HCT116 (cell line): Measurements from ENCODE around the gene TENM4. TPM values are rescaled to one million over a fixed set of nuclear protein-coding genes. Genes with fewer than 3 reads are reported as not detected.

Experiments used
- ATAC-seq: fragments of 200-7000 bp; cut with Tn5 transposase; 2 replicates; pipeline ENCODE4 v1.9.1; 2020; ENCODE audit warnings: mild to moderate bottlenecking, moderate library complexity
- BruUV-seq: library from RNA; stranded (reverse); fragments of 400-500 nt; replicated peaks from 2 replicates; lab custom pipeline; 2021; lab: Mats Ljungman, UMichigan
- CTCF ChIA-PET: fragments of 300-600 bp; sonication (Branson Sonifier 250); formaldehyde crosslinking; loops from one replicate; lab custom pipeline; 2021; ENCODE audit warnings: antibody characterized with exemption; lab: Charles Lee
- POLR2A ChIA-PET: fragments of 300-600, 350-600 bp; sonication (Branson Sonifier 250); formaldehyde crosslinking; loops from one replicate; lab custom pipeline; 2021; ENCODE audit warnings: antibody characterized with exemption; lab: Charles Lee
- RAD21 ChIA-PET, 2 experiments: fragments of 300-600 bp; sonication (Branson Sonifier 250); formaldehyde crosslinking; loops; one replicate each; lab custom pipeline; 2023; ENCODE audit warnings: low total read pairs in 2 of 2; ENCODE audit not compliant: uncharacterized antibody in 2 of 2, unreplicated experiment in 2 of 2, low non-redundant PET in 1 of 2; lab: Charles Lee
- DNase-seq: peaks from one replicate; pipeline ENCODE4 v3.0.0-alpha.2; 2010; ENCODE audit warnings: low read depth, low spot score
- H2AFZ ChIP-seq: fragments of 200-600 bp; shearing (Covaris generic), sonication (generic); 2 replicates; pipeline ENCODE4 v1.6.1; 2017; ENCODE audit warnings: low read depth, mixed run types, mixed read lengths, antibody characterized with exemption, low read length; ENCODE audit not compliant: poor library complexity, severe bottlenecking
- H3K27ac ChIP-seq: 2 replicates; pipeline ENCODE4 v1.5.1; 2012; ENCODE audit warnings: low read depth, low read length
- H3K27me3 ChIP-seq: fragments of 200-600 bp; sonication (generic); 2 replicates; pipeline ENCODE4 v1.6.1; 2016; ENCODE audit warnings: mixed run types, low read length, mixed read lengths; ENCODE audit not compliant: insufficient read depth
- H3K36me3 ChIP-seq, 2 experiments: fragments of 200-500 bp in 1 of 2; fragments of 200-600 bp in 1 of 2; sonication (Bioruptor generic) in 1 of 2; sonication (generic) in 1 of 2; 2 replicates each; pipeline versions ENCODE4 v1.5.1 to v1.6.1; 2014 to 2016; ENCODE audit warnings: low read length in 2 of 2, inconsistent platforms in 1 of 2, mixed read lengths in 1 of 2, mixed run types in 1 of 2; ENCODE audit not compliant: insufficient read depth in 2 of 2, control insufficient read depth in 1 of 2
- H3K4me1 ChIP-seq, 2 experiments: fragments of 200-600 bp in 1 of 2; sonication (generic) in 1 of 2; 2 replicates each; pipeline versions ENCODE4 v1.5.1 to v1.6.1; 2012 to 2017; ENCODE audit warnings: low read length in 2 of 2, inconsistent platforms in 1 of 2, mild to moderate bottlenecking in 1 of 2, mixed read lengths in 1 of 2, mixed run types in 1 of 2, moderate library complexity in 1 of 2; ENCODE audit not compliant: insufficient read depth in 2 of 2, control insufficient read depth in 1 of 2
- H3K4me2 ChIP-seq: fragments of 200-600 bp; sonication (generic); 2 replicates; pipeline ENCODE4 v1.6.1; 2017; ENCODE audit warnings: mixed run types, low read length, mixed read lengths
- H3K4me3 ChIP-seq, 2 experiments: fragments of 200-600 bp in 1 of 2; sonication (generic) in 1 of 2; replicated peaks in 1 of 2; 2 replicates each; pipeline ENCODE4 v1.5.1; 2011 to 2016; ENCODE audit warnings: low read length in 2 of 2, control low read depth in 1 of 2, low read depth in 1 of 2, mild to moderate bottlenecking in 1 of 2, mixed read lengths in 1 of 2, mixed run types in 1 of 2
- H3K79me2 ChIP-seq: fragments of 200-600 bp; sonication (generic); 2 replicates; pipeline ENCODE4 v1.6.1; 2017; ENCODE audit warnings: mild to moderate bottlenecking, mixed run types, low read length, moderate library complexity, mixed read lengths; ENCODE audit not compliant: insufficient read depth
- H3K9ac ChIP-seq: fragments of 200-600 bp; sonication (generic); 2 replicates; pipeline ENCODE4 v1.6.1; 2016; ENCODE audit warnings: low read length, mixed read lengths
- H3K9me2 ChIP-seq: fragments of 200-600 bp; sonication (generic), shearing (Covaris generic); 2 replicates; pipeline ENCODE4 v1.6.1; 2017; ENCODE audit warnings: mixed run types, mild to moderate bottlenecking, moderate library complexity; ENCODE audit not compliant: insufficient read depth
- H3K9me3 ChIP-seq, 2 experiments: fragments of 200-500 bp in 1 of 2; fragments of 200-600 bp in 1 of 2; sonication (Bioruptor generic) in 1 of 2; sonication (generic) in 1 of 2; 2 replicates each; pipeline ENCODE4 v1.6.1; 2014 to 2017; ENCODE audit warnings: low read length in 2 of 2, mixed read lengths in 2 of 2, inconsistent platforms in 1 of 2, low read depth in 1 of 2, mild to moderate bottlenecking in 1 of 2, mixed run types in 1 of 2, moderate library complexity in 1 of 2; ENCODE audit not compliant: control insufficient read depth in 1 of 2, insufficient read depth in 1 of 2
- H4K20me1 ChIP-seq: fragments of 200-600 bp; sonication (generic), shearing (Covaris generic); 2 replicates; pipeline ENCODE4 v1.6.1; 2017; ENCODE audit warnings: mixed run types, mild to moderate bottlenecking, moderate library complexity; ENCODE audit not compliant: insufficient read depth
- ATF3 ChIP-seq: IDR thresholded peaks from 2 replicates; pipeline ENCODE4 v1.6.1; 2012
- CBX3 ChIP-seq: IDR thresholded peaks from 2 replicates; pipeline ENCODE4 v1.6.1; 2012; ENCODE audit warnings: low read depth
- CEBPB ChIP-seq: IDR thresholded peaks from 2 replicates; pipeline ENCODE4 v1.6.1; 2012; ENCODE audit warnings: low read depth
- CTCF ChIP-seq, 3 experiments: fragments of 200-600 bp in 1 of 3; sonication (generic) in 1 of 3; IDR thresholded peaks in 2 of 3; conservative IDR thresholded peaks in 1 of 3; 2 replicates each; pipeline ENCODE4 v1.5.1; 2012 to 2017; ENCODE audit warnings: low read depth in 2 of 3, low read length in 2 of 3, antibody characterized with exemption in 1 of 3, borderline replicate concordance in 1 of 3, control low read depth in 1 of 3, mild to moderate bottlenecking in 1 of 3, mixed read lengths in 1 of 3, mixed run types in 1 of 3, moderate library complexity in 1 of 3; ENCODE audit not compliant: insufficient read depth in 1 of 3
- EGR1 ChIP-seq: IDR thresholded peaks from 2 replicates; pipeline ENCODE4 v1.6.1; 2012; ENCODE audit warnings: low read depth
- ELF1 ChIP-seq: IDR thresholded peaks from 2 replicates; pipeline ENCODE4 v1.6.1; 2012; ENCODE audit warnings: low read depth, borderline replicate concordance
- EZH2 ChIP-seq: fragments of 200-600 bp; sonication (generic); IDR thresholded peaks from 2 replicates; pipeline ENCODE4 v1.6.1; 2017; ENCODE audit warnings: antibody characterized with exemption, mixed run types
- FOSL1 ChIP-seq: IDR thresholded peaks from 2 replicates; pipeline ENCODE4 v1.6.1; 2012; ENCODE audit warnings: low read depth
- POLR2A ChIP-seq: IDR thresholded peaks from 2 replicates; pipeline ENCODE4 v1.7.0; 2011; ENCODE audit warnings: borderline replicate concordance; ENCODE audit not compliant: insufficient read depth, insufficient read length; ENCODE audit errors: extremely low read depth
- POLR2AphosphoS5 ChIP-seq: IDR thresholded peaks from 2 replicates; pipeline ENCODE4 v1.6.1; 2011; ENCODE audit warnings: mild to moderate bottlenecking, low read depth, low read length, moderate library complexity
- REST ChIP-seq: IDR thresholded peaks from 2 replicates; pipeline ENCODE4 v1.6.1; 2012; ENCODE audit warnings: low read depth
- SIN3A ChIP-seq: IDR thresholded peaks from 2 replicates; pipeline ENCODE4 v1.6.1; 2012; ENCODE audit warnings: low read depth
- SRF ChIP-seq: IDR thresholded peaks from 2 replicates; pipeline ENCODE4 v1.6.1; 2012; ENCODE audit warnings: low read depth
- TCF7L2 ChIP-seq: IDR thresholded peaks from 2 replicates; pipeline ENCODE4 v1.7.0; 2011; ENCODE audit warnings: borderline replicate concordance, inconsistent platforms; ENCODE audit not compliant: insufficient read depth, insufficient read length; ENCODE audit errors: extremely low read depth
- YY1 ChIP-seq: IDR thresholded peaks from 2 replicates; pipeline ENCODE4 v1.6.1; 2011; ENCODE audit warnings: low read length, low read depth, moderate library complexity, mild to moderate bottlenecking; ENCODE audit not compliant: insufficient replicate concordance; ENCODE audit errors: extremely low read depth
- ZNF274 ChIP-seq: fragments of 200-500 bp; sonication (Bioruptor generic); IDR thresholded peaks from 2 replicates; pipeline ENCODE4 v1.6.1; 2014; ENCODE audit warnings: mild to moderate bottlenecking, low read depth, low read length, inconsistent platforms
- intact Hi-C: fragments of 100-400 bp; cut with micrococcal nuclease; formaldehyde crosslinking; loops from 2 replicates; pipeline ENCODE4 v1.10.0; 2022
- total RNA-seq: library from RNA; stranded (reverse); gene quantifications from one replicate; pipeline ENCODE4 v1.2.1, GENCODE V29; 2021; ENCODE audit not compliant: unreplicated experiment
- TF ChIP-seq, protein P1 (sequence below): IDR thresholded peaks from 2 replicates; pipeline ENCODE4 v1.6.1; 2011; ENCODE audit warnings: mild to moderate bottlenecking, low read length, moderate library complexity; ENCODE audit not compliant: insufficient replicate concordance; ENCODE audit errors: extremely low read depth
- TF ChIP-seq, protein P2 (sequence below): IDR thresholded peaks from 2 replicates; pipeline ENCODE4 v1.6.1; 2012

Gene TENM4
- total RNA-seq, 1 experiment from 2014 or later: 0.05 TPM

DNA sequence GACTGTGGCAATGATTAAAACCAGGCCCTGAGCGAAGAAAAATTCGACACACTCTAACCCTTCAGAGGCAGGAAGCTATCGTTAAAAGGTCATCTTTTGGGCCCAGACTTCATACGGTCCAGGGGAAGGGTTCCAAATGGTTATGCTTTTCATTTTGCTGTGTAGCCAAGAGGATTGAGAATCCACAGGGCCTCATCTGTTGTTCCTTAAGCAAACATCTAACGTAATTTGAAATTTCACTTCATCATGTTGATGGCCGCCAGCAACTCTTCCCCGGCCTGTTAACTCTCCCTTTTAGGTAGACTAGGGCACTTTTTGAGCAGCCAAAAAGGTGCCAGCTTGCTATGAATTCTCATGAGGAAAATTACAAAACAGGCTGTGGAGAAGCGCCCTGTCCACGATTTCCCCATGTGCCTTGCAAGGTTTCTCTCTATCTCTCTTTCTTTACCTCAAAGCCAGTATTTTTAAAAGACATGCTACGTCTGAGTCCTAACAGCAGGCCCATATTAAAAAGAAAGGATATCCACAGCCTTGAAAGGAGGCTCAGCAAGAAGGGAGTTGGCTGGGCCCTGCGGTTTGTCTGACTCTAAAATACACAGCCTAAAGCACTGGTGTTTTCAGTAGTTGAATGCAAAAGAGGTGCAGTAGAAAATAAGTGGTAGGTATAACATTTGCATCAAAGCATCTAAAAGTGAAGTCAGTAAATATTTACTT, 509.9 kb downstream of the TENM4 start:
- ChIA-PET CTCF (no interaction called here), POLR2A (no interaction called here), RAD21 (no interaction called here)
- ATAC-seq: no peak
- no peak overlapping the region for H3K9ac ChIP-seq
- no peak overlapping the region for H3K4me3 ChIP-seq
- no peaks in the 10 kb centered on the region for H3K36me3 ChIP-seq
- no peak overlapping the region for H2AFZ ChIP-seq
- no peaks in the 10 kb centered on the region for H4K20me1 ChIP-seq
- no peak for TF ChIP-seq CTCF (IDR thresholded peaks at IDR 0.05 in 2 of 3, conservative IDR thresholded peaks at IDR 0.05 in 1 of 3; ENCODE audit: borderline replicate concordance in 1 of 3, insufficient read depth in 1 of 3, low read depth in 2 of 3, low read length in 2 of 3)
- no peak for TF ChIP-seq SRF
- no peak for TF ChIP-seq ATF3
- TF ChIP-seq REST: no peak
- no peak for TF ChIP-seq TCF7L2
- TF ChIP-seq SIN3A: no peak
- no peak for TF ChIP-seq EGR1
- TF ChIP-seq POLR2AphosphoS5: no peak
- no peak for TF ChIP-seq ELF1
- no peak for TF ChIP-seq CBX3
- TF ChIP-seq YY1: no peak
- TF ChIP-seq CEBPB: no peak
- TF ChIP-seq, protein P1, sequence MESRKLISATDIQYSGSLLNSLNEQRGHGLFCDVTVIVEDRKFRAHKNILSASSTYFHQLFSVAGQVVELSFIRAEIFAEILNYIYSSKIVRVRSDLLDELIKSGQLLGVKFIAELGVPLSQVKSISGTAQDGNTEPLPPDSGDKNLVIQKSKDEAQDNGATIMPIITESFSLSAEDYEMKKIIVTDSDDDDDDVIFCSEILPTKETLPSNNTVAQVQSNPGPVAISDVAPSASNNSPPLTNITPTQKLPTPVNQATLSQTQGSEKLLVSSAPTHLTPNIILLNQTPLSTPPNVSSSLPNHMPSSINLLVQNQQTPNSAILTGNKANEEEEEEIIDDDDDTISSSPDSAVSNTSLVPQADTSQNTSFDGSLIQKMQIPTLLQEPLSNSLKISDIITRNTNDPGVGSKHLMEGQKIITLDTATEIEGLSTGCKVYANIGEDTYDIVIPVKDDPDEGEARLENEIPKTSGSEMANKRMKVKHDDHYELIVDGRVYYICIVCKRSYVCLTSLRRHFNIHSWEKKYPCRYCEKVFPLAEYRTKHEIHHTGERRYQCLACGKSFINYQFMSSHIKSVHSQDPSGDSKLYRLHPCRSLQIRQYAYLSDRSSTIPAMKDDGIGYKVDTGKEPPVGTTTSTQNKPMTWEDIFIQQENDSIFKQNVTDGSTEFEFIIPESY: no peak
- no peak for TF ChIP-seq ZNF274
- TF ChIP-seq FOSL1: no peak
- TF ChIP-seq, protein P2, sequence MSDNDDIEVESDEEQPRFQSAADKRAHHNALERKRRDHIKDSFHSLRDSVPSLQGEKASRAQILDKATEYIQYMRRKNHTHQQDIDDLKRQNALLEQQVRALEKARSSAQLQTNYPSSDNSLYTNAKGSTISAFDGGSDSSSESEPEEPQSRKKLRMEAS: no peak
- TF ChIP-seq EZH2: no peak
- TF ChIP-seq POLR2A: no peak
- H3K79me2 ChIP-seq: no peaks in the 10 kb centered on the region
- H3K9me3 ChIP-seq: no peaks in the 10 kb centered on the region
- no peak overlapping the region for H3K4me2 ChIP-seq
- BruUV-seq: no TSS peak
- H3K27ac ChIP-seq: no peak overlapping the region
- no peaks in the 10 kb centered on the region for H3K4me1 ChIP-seq
- intact Hi-C loops: no loop called here
- H3K27me3 ChIP-seq: peaks cover 43% of the 10 kb centered on the region
- DNase-seq: no peak
- H3K9me2 ChIP-seq: no peaks in the 10 kb centered on the region
